ENCODE measurements around the gene B4GALT6. TPM values are rescaled to one million over a fixed set of nuclear protein-coding genes. Genes with fewer than 3 reads are reported as not detected.
A peak's percentile ranks its signal among the peaks of the same experiment; 100 is the strongest.

B4GALT6 gene
- total RNA-seq, 2 donors from 2014 or later: 3.5 to 9.0 TPM

GRCh38 chr18:31688606-31689005, 4.2 kb upstream of the B4GALT6 start:
- intact Hi-C loops (cut with DNase I): no loop called here
- H3K27ac ChIP-seq: no peak overlapping the region
- TF ChIP-seq POLR2A (IDR thresholded peaks at IDR 0.05) (no peak), POLR2AphosphoS5 (IDR thresholded peaks at IDR 0.05) (no peak)
- TF ChIP-seq, protein P1, sequence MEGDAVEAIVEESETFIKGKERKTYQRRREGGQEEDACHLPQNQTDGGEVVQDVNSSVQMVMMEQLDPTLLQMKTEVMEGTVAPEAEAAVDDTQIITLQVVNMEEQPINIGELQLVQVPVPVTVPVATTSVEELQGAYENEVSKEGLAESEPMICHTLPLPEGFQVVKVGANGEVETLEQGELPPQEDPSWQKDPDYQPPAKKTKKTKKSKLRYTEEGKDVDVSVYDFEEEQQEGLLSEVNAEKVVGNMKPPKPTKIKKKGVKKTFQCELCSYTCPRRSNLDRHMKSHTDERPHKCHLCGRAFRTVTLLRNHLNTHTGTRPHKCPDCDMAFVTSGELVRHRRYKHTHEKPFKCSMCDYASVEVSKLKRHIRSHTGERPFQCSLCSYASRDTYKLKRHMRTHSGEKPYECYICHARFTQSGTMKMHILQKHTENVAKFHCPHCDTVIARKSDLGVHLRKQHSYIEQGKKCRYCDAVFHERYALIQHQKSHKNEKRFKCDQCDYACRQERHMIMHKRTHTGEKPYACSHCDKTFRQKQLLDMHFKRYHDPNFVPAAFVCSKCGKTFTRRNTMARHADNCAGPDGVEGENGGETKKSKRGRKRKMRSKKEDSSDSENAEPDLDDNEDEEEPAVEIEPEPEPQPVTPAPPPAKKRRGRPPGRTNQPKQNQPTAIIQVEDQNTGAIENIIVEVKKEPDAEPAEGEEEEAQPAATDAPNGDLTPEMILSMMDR (IDR thresholded peaks at IDR 0.05): no peak
- H3K4me3 ChIP-seq: no peak overlapping the region
- no peak for DNase-seq (ENCODE audit: low spot score)
- no peaks in the 10 kb centered on the region for H3K9me3 ChIP-seq
- no peaks in the 10 kb centered on the region for H3K27me3 ChIP-seq (replicated peaks; ENCODE audit: insufficient read depth)
- no peaks in the 10 kb centered on the region for H3K36me3 ChIP-seq
- WGBS: 23% methylated on average over 2 of the region's 2 CpGs
- no peaks in the 10 kb centered on the region for H3K4me1 ChIP-seq (replicated peaks)

- H3K9me3 ChIP-seq: no peaks in the 10 kb centered on the region
- DNase-seq (ENCODE audit: low spot score): no peak
- H3K27me3 ChIP-seq (replicated peaks; ENCODE audit: insufficient read depth): no peaks in the 10 kb centered on the region
- no peak overlapping the region for H3K4me3 ChIP-seq
- H3K36me3 ChIP-seq: no peaks in the 10 kb centered on the region
- intact Hi-C loops (cut with DNase I): no loop called here
- WGBS: 64% methylated on average over 6 of the region's 6 CpGs
- TF ChIP-seq, protein P1 (IDR thresholded peaks at IDR 0.05): no peak
- TF ChIP-seq POLR2A (IDR thresholded peaks at IDR 0.05) (no peak), POLR2AphosphoS5 (IDR thresholded peaks at IDR 0.05) (no peak)
- H3K27ac ChIP-seq: no peak overlapping the region
- H3K4me1 ChIP-seq (replicated peaks): no peaks in the 10 kb centered on the region
These were observed 2.9 kb upstream of the B4GALT6 start for GRCh38 chr18:31686986-31687928.

GRCh38 chr18:31686572-31686971, 2.2 kb upstream of the B4GALT6 start:
- Histone ChIP-seq H3K9me3 (no peaks in the 10 kb centered on the region), H3K27me3 (replicated peaks; ENCODE audit: insufficient read depth) (no peaks in the 10 kb centered on the region), H3K4me1 (replicated peaks) (no peaks in the 10 kb centered on the region), H3K4me3 (no peak overlapping the region), H3K27ac (no peak overlapping the region), H3K36me3 (no peaks in the 10 kb centered on the region)
- intact Hi-C loops (cut with DNase I): no loop called here
- no peak for DNase-seq (ENCODE audit: low spot score)
- TF ChIP-seq POLR2AphosphoS5 (IDR thresholded peaks at IDR 0.05): no peak
- TF ChIP-seq, protein P1 (IDR thresholded peaks at IDR 0.05): no peak
- TF ChIP-seq POLR2A (IDR thresholded peaks at IDR 0.05): no peak

- Histone ChIP-seq H3K4me1 (replicated peaks) (no peaks in the 10 kb centered on the region), H3K9me3 (no peaks in the 10 kb centered on the region), H3K27me3 (replicated peaks; ENCODE audit: insufficient read depth) (no peaks in the 10 kb centered on the region), H3K27ac (peak overlapping the region; percentile 80 to 81), H3K4me3 (peak overlapping the region; percentile 57 to 62), H3K36me3 (no peaks in the 10 kb centered on the region)
- intact Hi-C loops (cut with DNase I): no loop called here
- 3% methylated on average over 73 of the region's 115 CpGs for WGBS
- DNase-seq (ENCODE audit: low spot score): peak; percentile 76
- TF ChIP-seq POLR2A (IDR thresholded peaks at IDR 0.05) (peak; percentile 66), POLR2AphosphoS5 (IDR thresholded peaks at IDR 0.05) (peak; percentile 22)
- TF ChIP-seq, protein P1 (IDR thresholded peaks at IDR 0.05): peak; percentile 21 to 62 (median 52)
These were observed 1.0 kb upstream of the B4GALT6 start for GRCh38 chr18:31685097-31686082.
